Hepatocyte (in vitro differentiated cells): ENCODE measurements around the gene CAPG.

ENCODE experiments used
- EZH2 ChIP-seq: fragments of 200-600 bp; sonication (generic); IDR thresholded peaks from 2 replicates; pipeline ENCODE4 v1.6.1; 2016; ENCODE audit warnings: antibody characterized with exemption, mild to moderate bottlenecking, borderline replicate concordance
- EZH2phosphoT487 ChIP-seq: fragments of 200-600 bp; sonication (generic); IDR thresholded peaks from one replicate; pipeline ENCODE4 v1.6.1; 2018; ENCODE audit warnings: antibody characterized with exemption, mild to moderate bottlenecking, low read depth, moderate library complexity; ENCODE audit not compliant: unreplicated experiment, severe bottlenecking
- TF ChIP-seq, protein P1 (sequence below): fragments of 200-600 bp; sonication (generic); IDR thresholded peaks from 2 replicates; pipeline ENCODE4 v1.5.1; 2016; ENCODE audit warnings: antibody characterized with exemption, mild to moderate bottlenecking; ENCODE audit not compliant: poor library complexity

DNA sequence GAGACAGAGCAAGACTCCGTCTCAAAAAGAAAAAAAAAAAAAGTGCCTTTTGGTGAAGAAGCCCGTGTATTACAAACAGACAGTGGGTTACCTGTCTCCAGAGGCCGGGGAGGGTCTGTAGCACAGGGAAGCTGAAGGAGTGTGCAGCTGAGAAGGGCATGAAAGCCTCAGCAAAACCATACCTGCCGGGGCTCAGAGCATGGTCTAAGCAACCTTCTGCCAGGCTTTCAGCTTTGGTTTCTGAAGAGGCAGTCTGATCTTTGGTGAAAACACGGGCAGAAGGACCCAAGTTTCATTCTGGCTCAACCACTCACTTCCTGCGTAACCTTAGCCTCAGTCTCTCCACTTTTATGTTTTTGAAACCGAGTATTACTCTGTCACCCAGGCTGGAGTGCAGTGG lies 29.8 kb upstream of the CAPG start:
- TF ChIP-seq, protein P1, sequence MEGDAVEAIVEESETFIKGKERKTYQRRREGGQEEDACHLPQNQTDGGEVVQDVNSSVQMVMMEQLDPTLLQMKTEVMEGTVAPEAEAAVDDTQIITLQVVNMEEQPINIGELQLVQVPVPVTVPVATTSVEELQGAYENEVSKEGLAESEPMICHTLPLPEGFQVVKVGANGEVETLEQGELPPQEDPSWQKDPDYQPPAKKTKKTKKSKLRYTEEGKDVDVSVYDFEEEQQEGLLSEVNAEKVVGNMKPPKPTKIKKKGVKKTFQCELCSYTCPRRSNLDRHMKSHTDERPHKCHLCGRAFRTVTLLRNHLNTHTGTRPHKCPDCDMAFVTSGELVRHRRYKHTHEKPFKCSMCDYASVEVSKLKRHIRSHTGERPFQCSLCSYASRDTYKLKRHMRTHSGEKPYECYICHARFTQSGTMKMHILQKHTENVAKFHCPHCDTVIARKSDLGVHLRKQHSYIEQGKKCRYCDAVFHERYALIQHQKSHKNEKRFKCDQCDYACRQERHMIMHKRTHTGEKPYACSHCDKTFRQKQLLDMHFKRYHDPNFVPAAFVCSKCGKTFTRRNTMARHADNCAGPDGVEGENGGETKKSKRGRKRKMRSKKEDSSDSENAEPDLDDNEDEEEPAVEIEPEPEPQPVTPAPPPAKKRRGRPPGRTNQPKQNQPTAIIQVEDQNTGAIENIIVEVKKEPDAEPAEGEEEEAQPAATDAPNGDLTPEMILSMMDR, result no peak
- TF ChIP-seq EZH2 (no peak), EZH2phosphoT487 (no peak)
